ENCODE measurements around the gene MRRF. TPM values are rescaled to one million over a fixed set of nuclear protein-coding genes. Genes with fewer than 3 reads are reported as not detected.

Gene MRRF
- total RNA-seq, 2 experiments from 2014 or later: 69.8 to 76.0 TPM

DNA sequence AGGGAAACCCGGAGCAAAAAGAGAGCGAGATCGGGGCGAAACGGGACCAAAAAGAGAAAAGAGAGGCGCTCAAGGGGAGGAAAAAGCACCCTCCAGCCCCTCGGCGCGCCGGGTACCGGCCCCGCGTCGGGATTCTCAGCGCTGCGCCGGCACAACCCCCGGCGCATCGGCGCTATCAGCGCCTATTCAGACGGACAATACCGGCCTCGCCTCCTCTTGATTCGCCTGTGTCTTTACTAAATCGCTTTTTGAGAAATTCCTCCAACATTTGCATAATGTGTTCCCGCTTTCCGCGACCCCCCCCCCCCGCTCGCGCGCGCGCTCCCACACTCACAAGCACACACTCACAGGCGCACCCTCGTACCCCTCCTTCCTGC lies 36.5 kb upstream of the MRRF start:
- ChIA-PET POLR2A (no interaction called here), CTCF (no interaction called here)
- Mint-ChIP-seq H3K4me3 (peak overlapping the region; percentile 19), H3K36me3 (ENCODE audit: low read depth) (no peaks in the 10 kb centered on the region), H3K27me3 (peaks cover 29% of the 10 kb centered on the region), H3K4me1 (ENCODE audit: low read depth) (peaks cover 2% of the 10 kb centered on the region), H3K27ac (no peak overlapping the region), H3K9me3 (no peaks in the 10 kb centered on the region)
- TF ChIP-seq, protein P1, sequence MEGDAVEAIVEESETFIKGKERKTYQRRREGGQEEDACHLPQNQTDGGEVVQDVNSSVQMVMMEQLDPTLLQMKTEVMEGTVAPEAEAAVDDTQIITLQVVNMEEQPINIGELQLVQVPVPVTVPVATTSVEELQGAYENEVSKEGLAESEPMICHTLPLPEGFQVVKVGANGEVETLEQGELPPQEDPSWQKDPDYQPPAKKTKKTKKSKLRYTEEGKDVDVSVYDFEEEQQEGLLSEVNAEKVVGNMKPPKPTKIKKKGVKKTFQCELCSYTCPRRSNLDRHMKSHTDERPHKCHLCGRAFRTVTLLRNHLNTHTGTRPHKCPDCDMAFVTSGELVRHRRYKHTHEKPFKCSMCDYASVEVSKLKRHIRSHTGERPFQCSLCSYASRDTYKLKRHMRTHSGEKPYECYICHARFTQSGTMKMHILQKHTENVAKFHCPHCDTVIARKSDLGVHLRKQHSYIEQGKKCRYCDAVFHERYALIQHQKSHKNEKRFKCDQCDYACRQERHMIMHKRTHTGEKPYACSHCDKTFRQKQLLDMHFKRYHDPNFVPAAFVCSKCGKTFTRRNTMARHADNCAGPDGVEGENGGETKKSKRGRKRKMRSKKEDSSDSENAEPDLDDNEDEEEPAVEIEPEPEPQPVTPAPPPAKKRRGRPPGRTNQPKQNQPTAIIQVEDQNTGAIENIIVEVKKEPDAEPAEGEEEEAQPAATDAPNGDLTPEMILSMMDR (IDR thresholded peaks at IDR 0.05): no peak
- intact Hi-C loops (cut with micrococcal nuclease): no loop called here
- no peak for DNase-seq
- ATAC-seq: no peak

DNA sequence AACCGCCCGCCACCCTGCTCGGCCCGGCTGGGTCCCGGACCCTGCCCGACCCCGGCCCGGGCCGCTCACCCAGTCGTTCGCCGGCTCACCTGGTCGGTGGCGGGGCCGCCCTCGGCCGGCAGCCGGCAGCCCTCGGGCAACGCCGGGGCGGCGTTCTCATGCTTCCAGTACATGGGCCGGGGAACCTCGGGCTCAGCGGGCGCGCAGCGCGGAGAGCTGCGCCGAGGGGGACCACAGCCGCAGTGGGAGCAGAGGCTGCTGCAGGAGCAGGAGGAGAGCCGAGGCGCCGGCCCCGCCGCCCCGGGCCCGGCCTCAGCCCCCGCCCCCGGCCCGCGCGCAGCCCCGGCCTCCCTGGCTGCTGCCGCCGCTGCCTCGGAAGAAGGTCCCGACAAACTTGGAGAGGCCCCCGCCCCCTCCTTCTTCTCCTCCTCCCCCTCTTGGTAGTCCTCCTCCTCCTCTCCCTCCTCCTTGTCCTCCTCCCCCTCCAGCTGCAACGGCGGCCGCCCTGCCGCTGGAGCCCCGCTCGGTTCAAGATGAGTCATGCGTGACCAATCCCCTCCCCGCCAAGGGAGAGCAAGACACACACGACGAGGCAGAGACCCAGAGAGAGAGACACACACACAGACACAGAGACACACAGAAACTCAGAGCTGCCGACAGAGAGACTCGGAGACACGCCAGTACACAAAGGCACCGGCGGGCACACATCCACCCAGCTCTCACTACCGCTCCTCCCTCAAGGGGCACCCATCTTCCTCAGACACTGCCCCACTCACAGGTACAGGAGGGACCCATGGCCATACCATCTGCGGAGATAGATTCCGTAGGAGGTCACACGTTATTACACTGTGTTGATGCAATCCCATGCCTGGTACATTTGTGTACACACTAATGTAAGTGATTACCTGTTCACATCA lies 35.9 kb upstream of the MRRF start, which contains the start of gene LHX6:
TSS of gene LHX6 (minus strand) at position 390 of the 917 bp plus-strand sequence. CDS start at position 173, 217 bp downstream.
- no peak for DNase-seq
- POLR2A ChIA-PET: no interaction called here
- intact Hi-C loops (cut with micrococcal nuclease): no loop called here
- Mint-ChIP-seq H3K4me1 (ENCODE audit: low read depth) (peaks cover 2% of the 10 kb centered on the region), H3K27ac (no peak within 1 kb of the TSS), H3K36me3 (ENCODE audit: low read depth) (no peaks in the 10 kb centered on the region), H3K4me3 (peak within 1 kb of the TSS; percentile 19), H3K27me3 (peaks cover 27% of the 10 kb centered on the region), H3K9me3 (no peaks in the 10 kb centered on the region)
- CTCF ChIA-PET: no interaction called here
- ATAC-seq: peak; percentile 30
- TF ChIP-seq, protein P1 (IDR thresholded peaks at IDR 0.05): no peak

DNA sequence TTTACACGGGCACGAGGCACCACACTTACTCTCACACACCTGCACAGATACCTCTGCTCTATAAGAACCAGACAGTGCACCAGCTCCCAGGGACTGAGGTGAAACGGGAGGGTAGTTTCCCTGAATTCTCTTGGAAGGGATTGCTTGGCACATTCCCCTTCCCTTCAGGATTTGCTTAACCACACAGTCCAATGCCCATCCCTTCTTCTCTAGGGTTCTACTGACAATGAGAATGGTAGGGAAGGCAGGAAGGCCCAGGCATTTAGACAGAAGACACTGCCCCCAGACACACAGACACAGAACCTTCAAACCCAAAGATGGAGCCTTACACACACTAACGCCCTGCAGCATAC lies 35.2 kb upstream of the MRRF start:
- CTCF ChIA-PET: no interaction called here
- POLR2A ChIA-PET: no interaction called here
- no peaks in the 10 kb centered on the region for H3K9me3 Mint-ChIP-seq
- intact Hi-C loops (cut with micrococcal nuclease): no loop called here
- peaks cover 2% of the 10 kb centered on the region for H3K4me1 Mint-ChIP-seq (ENCODE audit: low read depth)
- TF ChIP-seq, protein P1 (IDR thresholded peaks at IDR 0.05): no peak
- H3K27me3 Mint-ChIP-seq: peaks cover 25% of the 10 kb centered on the region
- no peak overlapping the region for H3K27ac Mint-ChIP-seq
- H3K4me3 Mint-ChIP-seq: no peak overlapping the region
- no peaks in the 10 kb centered on the region for H3K36me3 Mint-ChIP-seq (ENCODE audit: low read depth)
- DNase-seq (no peak), ATAC-seq (no peak)

DNA sequence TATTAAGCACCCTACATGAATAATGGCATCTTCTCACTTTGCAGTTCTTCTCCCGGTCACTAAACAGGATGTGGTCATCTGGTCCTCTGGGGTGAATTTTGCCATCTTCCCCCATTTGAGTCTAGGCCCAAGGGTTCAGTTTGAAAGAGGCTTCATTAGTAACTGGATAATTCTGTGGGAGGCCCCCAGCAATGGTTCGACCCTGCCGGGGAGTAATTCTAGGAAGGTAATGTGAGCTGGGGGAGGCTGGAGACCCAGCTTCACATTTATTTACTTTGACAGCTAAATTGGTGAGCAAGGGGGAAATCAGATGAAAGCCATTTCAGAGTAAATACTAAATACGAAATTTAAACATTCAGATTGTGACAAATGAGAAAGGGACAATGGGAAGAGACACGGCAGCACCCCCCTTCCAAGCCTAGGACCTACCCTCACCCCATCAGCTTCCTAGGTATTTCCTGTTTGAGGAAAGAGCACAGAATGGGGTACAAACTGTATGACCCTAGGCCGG lies 31.8 kb upstream of the MRRF start:
- peaks cover 8% of the 10 kb centered on the region for H3K27me3 Mint-ChIP-seq
- intact Hi-C loops (cut with micrococcal nuclease): no loop called here
- TF ChIP-seq, protein P1 (IDR thresholded peaks at IDR 0.05): no peak
- no peak overlapping the region for H3K27ac Mint-ChIP-seq
- no peaks in the 10 kb centered on the region for H3K36me3 Mint-ChIP-seq (ENCODE audit: low read depth)
- H3K9me3 Mint-ChIP-seq: no peaks in the 10 kb centered on the region
- POLR2A ChIA-PET: no interaction called here
- H3K4me3 Mint-ChIP-seq: no peak overlapping the region
- H3K4me1 Mint-ChIP-seq (ENCODE audit: low read depth): no peaks in the 10 kb centered on the region
- DNase-seq (no peak), ATAC-seq (no peak)
- CTCF ChIA-PET: interaction anchor here (1.1 kb wide), 1 partner anchor 10 kb away, joined by 3 read pairs; no protein-coding TSS in a partner anchor

Data from activated CD8-positive, alpha-beta T cell treated with anti-CD3 and anti-CD28 coated beads for 36 hours (primary cell).